Bronchus fibroblast of lung (primary cell): ENCODE measurements around the gene TOR3A. TPM values are rescaled to one million over a fixed set of nuclear protein-coding genes. Genes with fewer than 3 reads are reported as not detected.

Source experiments
- total RNA-seq: library from RNA; depleted of rRNA; stranded (reverse); fragments of >200 nt; gene quantifications from 2 replicates; pipeline ENCODE4 v1.2.3, GENCODE V29; 2015

Gene TOR3A
- 41.6 and 55.6 TPM in 2 replicates for total RNA-seq

GRCh38 chr1:179081687-179082332, at the start of gene TOR3A:
Gene TOR3A, plus strand, starts transcription at chr1:179082070. Its CDS starts 59 bp downstream, at chr1:179082129.

Other genes with a start within 250 kb of the TOR3A start
- 0.30 and 0.34 TPM in 2 replicates for gene ANGPTL1, start 211.0 kb upstream of the TOR3A start, total RNA-seq
- gene FAM20B, start 56.2 kb upstream of the TOR3A start, total RNA-seq: 23.6 and 25.2 TPM in 2 replicates
- 10.3 and 11.9 TPM in 2 replicates for gene ABL2, start 147.6 kb downstream of the TOR3A start, total RNA-seq
- gene SOAT1, start 211.7 kb downstream of the TOR3A start, total RNA-seq: 10.3 and 11.1 TPM in 2 replicates